Loucy (cell line): ENCODE data around the gene KRT222.

ENCODE experiments used
- H2AFZ ChIP-seq: fragments of 200-600 bp; sonication (generic); 2 replicates; pipeline ENCODE4 v1.6.0; 2016; ENCODE audit warnings: antibody characterized with exemption, mild to moderate bottlenecking, low read length, moderate library complexity
- H3F3A ChIP-seq: fragments of 200-600 bp; 2 replicates; pipeline ENCODE4 v1.6.0; 2016; ENCODE audit warnings: antibody characterized with exemption, low read depth, mild to moderate bottlenecking
- H3K27me3 ChIP-seq: fragments of 200-600 bp; sonication (generic); 2 replicates; pipeline ENCODE4 v1.6.1; 2014; ENCODE audit warnings: low read length, mild to moderate bottlenecking; ENCODE audit not compliant: insufficient read depth, poor library complexity, severe bottlenecking
- H3K36me3 ChIP-seq: fragments of 200-600 bp; sonication (generic); 2 replicates; pipeline ENCODE4 v1.6.1; 2016; ENCODE audit warnings: low read length; ENCODE audit not compliant: insufficient read depth
- H3K4me1 ChIP-seq: fragments of 200-600 bp; sonication (generic); 2 replicates; pipeline ENCODE4 v1.5.1; 2014; ENCODE audit warnings: low read length, mild to moderate bottlenecking; ENCODE audit not compliant: insufficient read depth, poor library complexity, severe bottlenecking
- H3K4me2 ChIP-seq: fragments of 200-600 bp; sonication (generic); 2 replicates; pipeline ENCODE4 v1.6.0; 2014; ENCODE audit warnings: antibody characterized with exemption, low read length, low read depth, mild to moderate bottlenecking; ENCODE audit not compliant: poor library complexity, severe bottlenecking
- H3K4me3 ChIP-seq: fragments of 200-600 bp; sonication (generic); 2 replicates; pipeline ENCODE4 v1.5.1; 2014; ENCODE audit warnings: low read length, mild to moderate bottlenecking, mixed read lengths; ENCODE audit not compliant: poor library complexity, severe bottlenecking
- H3K79me2 ChIP-seq: fragments of 200-600 bp; sonication (generic); 2 replicates; pipeline ENCODE4 v1.6.1; 2014; ENCODE audit warnings: low read length; ENCODE audit not compliant: insufficient read depth
- H3K9ac ChIP-seq: fragments of 200-600 bp; sonication (generic); 2 replicates; pipeline ENCODE4 v1.6.0; 2014; ENCODE audit warnings: mild to moderate bottlenecking, low read depth, low read length, moderate library complexity; ENCODE audit not compliant: poor library complexity, severe bottlenecking
- H3K9me2 ChIP-seq: fragments of 200-600 bp; sonication (generic); replicated peaks from 2 replicates; pipeline ENCODE4 v1.6.1; 2016; ENCODE audit warnings: low read depth, low read length, mixed read lengths
- H3K9me3 ChIP-seq: fragments of 200-600 bp; sonication (generic); 2 replicates; pipeline ENCODE4 v1.6.1; 2014; ENCODE audit warnings: mild to moderate bottlenecking, antibody characterized with exemption, low read length, low read depth; ENCODE audit not compliant: insufficient read depth
- H4K20me1 ChIP-seq: fragments of 200-600 bp; sonication (generic); 2 replicates; pipeline ENCODE4 v1.6.0; 2014; ENCODE audit warnings: antibody characterized with exemption, low read length, mild to moderate bottlenecking; ENCODE audit not compliant: insufficient read depth, poor library complexity, severe bottlenecking
- CTCF ChIP-seq: fragments of 200-600 bp; sonication (generic); conservative IDR thresholded peaks from 2 replicates; pipeline ENCODE4 v1.5.1; 2014; ENCODE audit warnings: mild to moderate bottlenecking, antibody characterized with exemption, low read length
- EZH2phosphoT487 ChIP-seq: fragments of 200-600 bp; IDR thresholded peaks from 2 replicates; pipeline ENCODE4 v1.6.1; 2018; ENCODE audit warnings: antibody characterized with exemption, mild to moderate bottlenecking, moderate library complexity, borderline replicate concordance

KRT222 gene

GRCh38 chr17:40664582-40665333 lies at the start of gene KRT222:
KRT222 (minus strand) TSS chr17:40665177; CDS start chr17:40665099, 78 bp downstream.
- peaks cover 12% of the 10 kb centered on the region for H3K27me3 ChIP-seq
- no peaks in the 10 kb centered on the region for H3K4me1 ChIP-seq
- H3K4me3 ChIP-seq = no peak within 1 kb of the TSS
- no peaks in the 10 kb centered on the region for H3K79me2 ChIP-seq
- no peaks in the 10 kb centered on the region for H3F3A ChIP-seq
- H3K9me3 ChIP-seq = no peaks in the 10 kb centered on the region
- H3K9ac ChIP-seq = no peak within 1 kb of the TSS
- H3K9me2 ChIP-seq = no peaks in the 10 kb centered on the region
- TF ChIP-seq CTCF (no peak), EZH2phosphoT487 (no peak)
- H3K4me2 ChIP-seq = no peak within 1 kb of the TSS
- H3K36me3 ChIP-seq = no peaks in the 10 kb centered on the region
- no peaks in the 10 kb centered on the region for H4K20me1 ChIP-seq
- no peak within 1 kb of the TSS for H2AFZ ChIP-seq

- Histone ChIP-seq H2AFZ (no peak overlapping the region), H3K27me3 (no peaks in the 10 kb centered on the region), H3F3A (no peaks in the 10 kb centered on the region), H3K4me2 (no peak overlapping the region), H3K9me2 (no peaks in the 10 kb centered on the region), H3K9me3 (no peaks in the 10 kb centered on the region), H4K20me1 (no peaks in the 10 kb centered on the region), H3K4me1 (no peaks in the 10 kb centered on the region), H3K79me2 (no peaks in the 10 kb centered on the region), H3K9ac (no peak overlapping the region), H3K4me3 (no peak overlapping the region), H3K36me3 (no peaks in the 10 kb centered on the region)
- TF ChIP-seq EZH2phosphoT487 (no peak), CTCF (peak; percentile 48)
Measured at GRCh38 chr17:40714473-40714872, 49.5 kb upstream of the KRT222 start.

- H3K9me2 ChIP-seq = no peaks in the 10 kb centered on the region
- H3K4me1 ChIP-seq = no peaks in the 10 kb centered on the region
- no peaks in the 10 kb centered on the region for H4K20me1 ChIP-seq
- no peak for TF ChIP-seq CTCF
- no peak for TF ChIP-seq EZH2phosphoT487
- no peak overlapping the region for H3K4me2 ChIP-seq
- H3K9ac ChIP-seq = no peak overlapping the region
- H3K4me3 ChIP-seq = no peak overlapping the region
- H3K36me3 ChIP-seq = no peaks in the 10 kb centered on the region
- H3K9me3 ChIP-seq = no peaks in the 10 kb centered on the region
- no peaks in the 10 kb centered on the region for H3F3A ChIP-seq
- H3K79me2 ChIP-seq = no peaks in the 10 kb centered on the region
- H2AFZ ChIP-seq = no peak overlapping the region
- no peaks in the 10 kb centered on the region for H3K27me3 ChIP-seq
Measured at GRCh38 chr17:40707745-40708144, 42.8 kb upstream of the KRT222 start.
